ENCODE data around the gene AP2B1.

Gene AP2B1

GRCh38 chr17:35731917-35732805 lies 145.0 kb downstream of the AP2B1 start:
- DNase-seq = no peak

GRCh38 chr17:35732806-35733136 lies 145.6 kb downstream of the AP2B1 start:
- DNase-seq = no peak

GRCh38 chr17:35733366-35733765 lies 146.2 kb downstream of the AP2B1 start:
- no peak for DNase-seq

- no peak for DNase-seq
These were observed 147.3 kb downstream of the AP2B1 start for GRCh38 chr17:35734396-35734795.

- DNase-seq = no peak
These were observed 148.1 kb downstream of the AP2B1 start for GRCh38 chr17:35735036-35735805.

GRCh38 chr17:35736236-35736635 lies 149.1 kb downstream of the AP2B1 start:
- no peak for DNase-seq

- DNase-seq = no peak
These were observed 151.5 kb downstream of the AP2B1 start for GRCh38 chr17:35738519-35739133.

GRCh38 chr17:35740216-35740615 lies 153.1 kb downstream of the AP2B1 start:
- DNase-seq = no peak

- peak; percentile 16 for DNase-seq
These were observed 154.1 kb downstream of the AP2B1 start for GRCh38 chr17:35740997-35741931.

- DNase-seq = no peak
These were observed 155.4 kb downstream of the AP2B1 start for GRCh38 chr17:35742496-35742895.

GRCh38 chr17:35742896-35743477 lies 155.9 kb downstream of the AP2B1 start:
- no peak for DNase-seq

- DNase-seq = no peak
These were observed 156.7 kb downstream of the AP2B1 start for GRCh38 chr17:35743626-35744328.

GRCh38 chr17:35744830-35745229 lies 157.7 kb downstream of the AP2B1 start:
- DNase-seq = no peak

GRCh38 chr17:35745246-35745645 lies 158.1 kb downstream of the AP2B1 start:
- DNase-seq = no peak

GRCh38 chr17:35745749-35746320 lies 158.7 kb downstream of the AP2B1 start:
- DNase-seq = no peak

- peak; percentile 58 for DNase-seq
These were observed 160.5 kb downstream of the AP2B1 start for GRCh38 chr17:35747540-35748017.

- DNase-seq = no peak
These were observed 161.3 kb downstream of the AP2B1 start for GRCh38 chr17:35748341-35748841.

GRCh38 chr17:35748979-35749378 lies 161.9 kb downstream of the AP2B1 start:
- DNase-seq = no peak

- DNase-seq = no peak
These were observed 162.7 kb downstream of the AP2B1 start for GRCh38 chr17:35749560-35750412.
